Head of caudate nucleus (tissue), 42 donors: ENCODE data around the gene BTBD16.

Experiments
- DNase-seq, 42 donors: peaks; one replicate each; pipeline versions ENCODE4 v3.0.0 to v3.0.0-alpha.2; 2020 to 2021; ENCODE audit warnings: mixed read lengths in 7 of 42
- intact Hi-C: fragments of 100-400 bp; cut with DNase I; formaldehyde crosslinking; loops from one replicate; pipeline ENCODE4 v1.15.0; 2022

The BTBD16 gene

DNA sequence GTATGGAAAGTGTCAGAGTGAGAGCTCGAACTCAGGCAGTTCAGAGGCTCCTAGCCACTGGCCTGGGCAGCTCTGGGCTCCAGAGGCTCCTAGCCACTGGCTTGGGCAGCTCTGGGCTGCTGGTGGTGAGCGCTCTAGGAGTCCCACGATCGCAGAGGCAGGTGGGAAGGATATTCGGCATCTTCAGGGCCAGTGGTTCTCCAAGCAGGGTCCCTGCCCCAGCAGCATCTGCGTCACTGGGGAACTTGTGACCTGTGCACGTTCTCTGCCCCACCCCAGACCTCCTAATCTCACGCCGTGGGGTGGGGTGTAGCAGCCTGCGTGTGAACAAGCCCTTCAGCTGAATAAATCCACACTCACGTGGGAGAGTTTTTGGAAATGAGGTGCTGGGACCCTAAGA is 25.2 kb upstream of the BTBD16 start:
- intact Hi-C loops, result no loop called here
- peak in 1 of 42 donors; percentile 10 for DNase-seq

DNA sequence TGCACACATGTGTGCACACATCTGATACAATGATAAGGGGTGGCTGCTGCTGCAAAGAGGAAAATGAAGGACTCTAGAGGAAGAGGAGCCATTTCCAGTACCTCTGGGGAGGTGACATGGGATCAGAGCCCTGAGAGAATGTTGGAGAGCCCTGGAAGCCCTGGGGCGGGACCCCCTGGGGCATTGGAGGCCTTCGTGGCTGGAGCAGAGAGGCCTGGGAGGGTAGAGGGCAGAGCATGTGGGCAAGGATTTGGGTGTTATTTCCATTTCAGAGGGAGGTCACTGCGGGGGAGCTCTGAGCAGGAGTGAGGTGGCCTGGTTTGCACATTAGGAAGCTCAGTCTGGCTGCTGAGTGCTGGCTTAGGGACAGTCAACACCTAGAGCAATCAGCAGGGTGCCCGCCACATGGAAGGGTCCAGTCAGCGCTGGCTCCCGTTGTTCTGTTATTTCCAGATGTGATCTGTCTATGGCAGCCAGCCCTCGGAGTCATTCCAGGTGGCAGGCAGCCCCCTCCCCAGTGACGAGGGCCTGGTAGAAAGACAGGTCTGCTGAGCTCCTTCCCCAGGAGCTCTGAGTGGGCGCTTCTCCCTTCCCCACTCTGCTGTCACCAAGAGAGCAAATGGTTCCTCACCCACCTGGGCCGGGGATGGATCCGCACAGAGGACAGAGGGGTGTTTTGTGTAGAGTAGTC is 24.1 kb upstream of the BTBD16 start:
- DNase-seq, result peak in 1 of 42 donors; percentile 27
- intact Hi-C loops, result no loop called here

DNA sequence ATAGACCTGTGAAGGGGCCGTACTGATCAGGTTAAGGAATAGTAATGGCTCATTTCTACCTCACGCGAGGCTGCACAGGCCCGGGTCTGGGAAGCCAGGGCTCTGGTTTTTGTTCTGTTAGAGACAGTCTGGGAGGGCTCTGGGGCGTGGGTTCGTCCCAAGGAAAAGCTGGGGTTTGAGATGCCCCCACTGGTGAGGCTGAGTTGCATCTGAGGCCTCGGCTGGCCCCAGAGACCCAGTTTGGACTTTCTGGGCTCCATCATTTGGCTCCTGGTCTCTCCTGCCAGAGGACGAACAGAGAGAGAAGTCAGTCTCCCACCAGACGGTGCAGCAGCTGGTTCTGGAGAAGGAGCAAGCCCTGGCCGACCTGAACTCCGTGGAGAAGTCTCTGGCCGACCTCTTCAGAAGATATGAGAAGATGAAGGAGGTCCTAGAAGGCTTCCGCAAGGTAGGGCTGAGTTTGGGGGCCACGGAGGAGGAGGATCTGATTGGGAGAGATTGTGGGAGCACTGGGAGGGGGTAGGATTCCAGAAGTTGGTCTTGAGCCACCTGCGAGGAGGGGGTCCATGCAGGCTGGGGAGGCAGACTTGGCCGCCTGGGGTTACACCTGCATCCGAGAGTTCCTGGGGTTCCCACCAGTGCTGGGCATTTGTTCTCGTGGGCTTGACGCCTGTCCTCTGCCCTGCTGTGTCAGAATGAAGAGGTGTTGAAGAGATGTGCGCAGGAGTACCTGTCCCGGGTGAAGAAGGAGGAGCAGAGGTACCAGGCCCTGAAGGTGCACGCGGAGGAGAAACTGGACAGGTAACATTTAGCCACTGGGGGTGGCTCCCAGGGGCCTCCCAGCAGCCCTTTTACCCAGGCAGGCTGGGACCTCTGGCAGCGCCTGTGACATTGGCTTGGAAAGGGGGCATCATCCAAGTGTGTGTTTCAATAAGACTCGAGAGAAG is 22.5 kb upstream of the BTBD16 start:
- DNase-seq, result peak in 1 of 42 donors; percentile 24
- intact Hi-C loops, result no loop called here

DNA sequence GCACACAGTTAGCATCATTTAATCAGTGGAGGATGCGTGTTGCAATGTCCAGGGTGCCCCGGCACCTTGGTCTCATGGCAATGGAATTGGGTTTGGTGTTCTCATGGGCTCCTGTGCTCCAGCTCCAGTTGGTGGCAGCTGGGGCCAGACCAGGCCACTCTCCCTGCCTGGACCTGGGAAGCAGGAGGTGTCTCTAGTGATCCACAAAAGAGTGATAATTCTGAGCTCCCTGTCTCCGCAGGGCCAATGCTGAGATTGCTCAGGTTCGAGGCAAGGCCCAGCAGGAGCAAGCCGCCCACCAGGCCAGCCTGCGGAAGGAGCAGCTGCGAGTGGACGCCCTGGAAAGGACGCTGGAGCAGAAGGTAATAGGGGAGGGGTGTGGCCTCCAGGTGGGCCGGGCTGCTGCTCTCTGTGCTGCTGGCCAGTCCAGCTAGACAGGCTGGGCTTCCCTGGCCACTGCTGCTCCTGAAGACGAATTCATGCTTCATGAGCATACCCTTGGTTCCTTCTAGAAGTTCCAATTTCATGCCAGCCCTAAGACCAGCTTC is 21.7 kb upstream of the BTBD16 start:
- peak in 1 of 42 donors; percentile 16 for DNase-seq
- intact Hi-C loops, result no loop called here

DNA sequence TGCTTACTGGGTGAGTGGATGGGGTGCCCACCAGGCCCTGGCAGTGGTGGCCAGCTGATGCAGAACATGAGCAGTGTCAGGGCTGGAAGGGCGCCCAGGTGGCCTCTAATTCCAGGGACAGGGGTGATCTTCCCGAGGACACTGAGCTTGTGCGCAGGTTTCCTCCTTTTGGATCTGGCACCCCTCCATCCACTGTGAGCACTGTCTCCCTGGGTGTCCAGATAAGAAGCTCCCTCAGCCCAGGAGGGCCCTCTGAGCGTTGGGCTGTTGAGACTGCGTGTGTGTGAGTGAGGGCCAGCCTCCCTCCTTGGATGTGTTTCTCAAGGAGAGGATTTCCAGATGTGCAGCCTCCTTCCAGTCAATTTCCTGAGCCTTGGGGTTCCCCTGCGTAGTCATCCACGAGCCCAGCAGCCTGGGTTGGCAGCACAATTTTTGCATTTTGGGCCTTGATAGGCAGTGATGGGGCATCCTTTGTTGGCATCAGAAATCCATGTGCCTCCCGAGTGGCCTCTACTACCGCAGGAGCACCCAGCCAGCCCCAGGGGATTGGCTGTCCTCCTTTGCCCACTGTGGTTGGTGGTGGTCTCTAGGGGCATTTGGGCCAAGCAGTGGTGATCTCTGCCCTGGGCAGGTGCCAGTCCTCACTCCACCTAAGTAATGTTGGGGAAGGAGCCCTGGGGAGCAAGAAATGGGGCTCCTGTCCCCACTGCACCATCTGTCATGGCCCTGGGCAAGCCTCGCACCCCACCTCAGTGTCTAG is 20.9 kb upstream of the BTBD16 start:
- intact Hi-C loops, result no loop called here

DNA sequence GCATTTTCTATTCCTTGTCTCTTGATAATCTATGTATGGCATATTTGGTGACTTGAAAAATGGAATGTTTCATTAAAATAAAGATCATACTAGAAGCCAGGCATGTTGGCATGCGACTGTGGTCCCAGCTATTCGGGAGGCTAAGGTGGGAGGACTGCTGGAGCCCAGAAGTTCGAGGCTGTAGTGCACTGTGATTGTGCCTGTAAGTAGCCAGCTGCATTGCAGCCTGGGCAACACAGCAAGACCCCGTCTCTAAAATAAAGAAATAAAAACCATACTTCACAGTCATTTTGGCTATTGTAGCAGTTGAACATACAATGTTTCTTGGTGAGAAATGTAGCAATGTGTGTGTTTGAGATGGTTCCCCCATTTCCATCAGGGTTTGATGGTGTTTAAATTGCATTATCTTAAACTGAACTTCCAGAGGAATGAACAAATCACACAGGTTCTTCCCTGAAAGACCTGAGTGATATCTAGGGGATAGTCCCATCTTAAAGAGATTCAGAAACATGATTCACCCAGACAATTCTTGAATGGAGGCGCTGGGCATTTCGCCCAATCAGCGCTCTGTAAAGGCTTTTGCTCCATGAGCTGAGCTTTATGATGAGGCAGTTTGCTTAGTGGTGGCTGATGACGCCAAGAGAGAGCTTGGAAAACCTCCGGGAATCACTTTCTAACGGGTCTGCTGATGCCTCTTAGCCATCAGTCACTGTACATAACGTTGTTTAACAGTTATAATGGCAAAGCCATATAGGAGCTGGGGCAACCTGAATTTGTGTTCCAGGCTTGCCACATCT is 19.4 kb upstream of the BTBD16 start:
- DNase-seq, result peak in 1 of 42 donors; percentile 28
- intact Hi-C loops, result no loop called here

More for the DNA sequence above, 20.9 kb upstream of the BTBD16 start:
- peak in 1 of 42 donors; percentile 14 for DNase-seq

DNA sequence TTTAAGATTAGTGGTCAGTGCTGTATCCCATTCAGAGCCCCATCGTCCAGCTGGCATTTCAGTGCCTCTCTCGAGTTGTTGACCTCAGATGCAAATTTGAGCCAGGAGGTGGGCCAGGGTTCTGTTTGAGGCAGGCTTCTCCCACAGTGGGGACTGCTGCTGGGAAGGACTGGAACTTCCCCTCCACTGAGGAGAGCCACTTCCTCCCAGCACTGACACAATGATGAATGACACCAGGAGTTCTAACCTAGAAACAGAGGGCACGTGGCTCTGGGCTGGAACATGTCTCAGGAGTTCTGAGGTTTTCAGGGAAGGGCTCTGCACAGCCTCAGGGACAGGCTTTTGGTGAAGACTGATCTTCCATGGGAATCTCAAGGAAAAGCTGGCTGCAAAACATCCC is 18.3 kb upstream of the BTBD16 start:
- intact Hi-C loops, result no loop called here
- peak in 2 of 42 donors; percentile 3 for DNase-seq

DNA sequence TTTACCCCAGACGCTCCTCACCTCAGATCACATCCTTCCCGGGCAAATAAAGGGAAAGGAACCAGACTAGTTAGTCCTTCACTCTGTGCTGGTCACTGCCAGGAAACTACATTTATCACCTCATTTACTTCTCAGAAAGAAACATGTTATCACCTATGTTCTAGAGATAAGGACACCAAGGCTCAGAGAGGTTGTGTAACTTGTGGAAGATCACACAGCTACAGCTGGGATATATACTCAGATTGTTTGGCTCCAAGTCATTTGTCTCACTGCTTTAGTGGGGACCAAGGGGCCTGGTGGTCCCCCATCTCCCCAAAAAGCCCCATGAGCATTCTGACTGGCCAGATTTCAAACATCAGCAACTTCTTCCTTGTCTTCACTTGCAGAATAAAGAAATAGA is 17.5 kb upstream of the BTBD16 start:
- intact Hi-C loops, result no loop called here

DNA sequence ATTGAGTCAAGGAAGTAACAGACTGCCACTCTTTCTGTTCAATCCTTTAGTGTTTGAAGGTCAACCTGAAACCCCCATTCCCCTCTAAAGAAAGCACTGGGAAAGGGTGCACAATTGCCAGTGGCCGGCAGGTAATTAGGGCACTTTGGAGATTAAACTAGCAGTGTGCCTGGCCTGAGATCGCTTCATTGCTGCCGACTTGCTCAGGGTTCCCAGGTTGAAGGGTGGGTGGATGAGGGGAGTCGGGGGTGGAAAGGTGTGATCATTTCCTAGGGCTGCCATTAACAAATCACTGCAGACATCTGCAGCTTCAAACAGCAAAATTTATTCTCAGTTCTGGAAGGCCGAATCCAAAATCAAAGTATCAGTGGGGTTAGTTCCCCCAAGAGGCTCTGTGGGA is 16.3 kb upstream of the BTBD16 start:
- peak in 33 of 42 donors; percentile 10 to 80 (median 51) for DNase-seq
- intact Hi-C loops, result no loop called here

More for the DNA sequence above, 17.5 kb upstream of the BTBD16 start:
- no peak for DNase-seq

DNA sequence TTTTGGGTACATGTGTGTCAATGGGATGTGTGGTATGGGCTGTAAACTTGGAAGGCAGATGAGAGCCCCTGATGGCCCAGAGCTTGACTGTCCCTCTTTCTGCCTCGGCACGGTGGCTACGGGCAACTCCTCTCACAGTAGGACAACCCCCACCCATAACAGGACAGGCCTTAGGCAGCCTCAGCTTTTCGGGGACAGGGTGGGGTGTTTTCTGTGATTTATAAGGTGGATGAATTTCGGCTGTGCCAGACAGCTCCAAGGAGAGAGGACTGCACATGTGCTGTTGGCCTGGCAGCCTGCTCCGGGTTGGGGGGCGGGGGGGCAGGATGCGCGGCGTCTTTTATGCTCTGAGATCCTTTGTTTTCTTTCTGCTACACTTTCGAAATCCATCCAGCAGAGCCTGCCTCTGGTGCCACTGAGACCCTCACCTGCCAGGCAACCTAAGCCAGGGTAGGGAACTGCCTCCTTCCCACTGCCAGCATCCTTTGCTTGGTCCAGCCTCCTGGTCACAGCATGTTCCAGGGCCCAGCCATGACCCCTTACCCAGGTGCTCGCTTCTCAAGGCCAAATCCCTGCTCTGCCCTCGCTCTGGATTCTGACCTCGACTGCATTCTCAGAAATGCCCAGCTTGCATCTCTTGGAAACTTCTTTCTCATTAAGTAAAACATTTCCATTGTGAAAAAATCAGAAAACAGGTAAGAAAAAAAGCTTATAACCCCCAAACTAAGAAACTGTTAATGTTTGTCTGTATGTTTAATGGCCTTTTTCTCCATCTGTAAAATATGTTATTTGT is 15.4 kb upstream of the BTBD16 start:
- intact Hi-C loops, result no loop called here

DNA sequence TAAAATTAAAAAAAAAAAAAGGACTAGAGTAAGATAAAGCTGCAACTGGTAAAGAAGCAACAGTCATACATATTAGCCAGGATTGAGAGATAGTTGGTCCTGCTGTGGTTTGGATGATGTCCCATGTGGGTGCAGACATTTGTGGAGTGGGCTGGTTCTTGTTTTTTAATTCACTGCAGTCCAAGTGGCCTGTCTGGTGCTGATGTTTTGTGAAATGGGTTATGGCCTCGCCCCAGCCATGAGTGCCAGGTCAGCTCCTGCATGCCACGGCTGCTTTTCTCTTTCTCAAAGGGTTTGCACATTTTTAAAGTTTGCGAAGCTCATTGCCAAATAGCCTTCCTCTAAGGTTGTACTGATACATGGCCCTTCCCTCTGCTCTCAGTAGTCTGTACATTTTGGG is 14.1 kb upstream of the BTBD16 start:
- no peak for DNase-seq
- intact Hi-C loops, result no loop called here

More for the DNA sequence above, 15.4 kb upstream of the BTBD16 start:
- peak in 1 of 42 donors; percentile 2 for DNase-seq

DNA sequence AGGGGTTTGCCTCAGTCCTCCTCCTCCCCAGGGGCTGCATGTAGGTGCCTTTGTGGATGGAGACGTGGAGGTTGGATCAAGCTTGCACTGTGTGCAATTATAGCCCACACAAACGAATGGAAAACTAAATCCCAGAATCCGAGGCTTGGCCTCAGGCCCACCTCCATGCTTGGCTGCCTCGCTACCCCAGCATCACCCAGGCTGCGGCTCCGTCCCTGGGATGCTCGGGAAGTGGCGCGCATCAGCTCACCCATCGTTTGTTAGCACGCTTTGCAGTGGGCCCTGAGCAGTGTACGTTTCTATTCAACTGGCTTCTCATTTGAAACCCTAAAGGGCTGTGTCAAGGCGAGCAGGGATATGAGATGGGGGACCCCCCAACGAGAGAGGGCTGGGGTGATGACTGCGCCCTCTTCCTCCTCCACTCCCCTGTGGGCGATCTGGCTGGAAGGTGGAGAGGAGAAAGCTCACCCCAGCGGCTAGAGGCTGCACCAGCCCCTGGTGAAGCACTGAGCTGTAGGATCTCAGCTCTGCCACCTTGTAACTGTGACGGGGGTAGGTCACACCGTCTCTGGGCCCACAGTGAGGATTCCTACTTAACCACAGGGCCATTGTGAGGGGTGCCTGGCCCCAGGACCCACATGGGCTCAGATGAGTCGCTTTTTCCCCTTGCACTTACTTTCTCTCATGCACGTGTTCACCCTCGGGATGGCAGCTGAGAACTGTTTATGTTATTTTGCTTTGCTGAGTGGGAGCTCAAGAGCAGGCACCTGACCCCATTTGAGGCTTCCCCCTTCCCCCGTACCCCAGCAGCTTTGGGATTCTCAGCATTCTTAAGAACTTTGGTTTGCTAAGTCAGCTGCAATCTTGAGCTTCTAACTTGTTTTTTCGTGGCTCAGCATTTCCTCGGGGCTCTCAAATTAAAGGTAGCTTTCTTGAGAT is 12.7 kb upstream of the BTBD16 start:
- intact Hi-C loops, result no loop called here
- DNase-seq, result peak in 1 of 42 donors; percentile 3

DNA sequence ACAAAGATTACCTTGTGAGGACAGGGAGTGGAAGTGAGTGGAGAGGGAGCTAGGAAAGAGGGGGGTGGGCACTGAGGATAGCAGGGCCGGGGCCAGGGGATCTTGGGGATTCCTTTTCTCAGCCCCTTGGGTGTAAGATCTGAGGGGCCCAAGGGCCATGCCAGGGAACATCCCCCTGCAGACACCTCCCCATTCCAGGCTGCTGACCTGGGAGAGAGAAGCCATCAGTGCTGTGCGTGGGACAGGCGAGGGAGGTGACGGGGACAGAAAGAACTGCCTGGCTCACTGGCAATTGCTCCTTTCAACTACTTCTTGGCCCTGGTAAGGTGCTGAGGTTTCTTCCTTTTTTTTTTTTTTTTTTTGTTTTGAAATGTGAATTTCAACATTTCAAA is 12.0 kb upstream of the BTBD16 start:
- intact Hi-C loops, result no loop called here

DNA sequence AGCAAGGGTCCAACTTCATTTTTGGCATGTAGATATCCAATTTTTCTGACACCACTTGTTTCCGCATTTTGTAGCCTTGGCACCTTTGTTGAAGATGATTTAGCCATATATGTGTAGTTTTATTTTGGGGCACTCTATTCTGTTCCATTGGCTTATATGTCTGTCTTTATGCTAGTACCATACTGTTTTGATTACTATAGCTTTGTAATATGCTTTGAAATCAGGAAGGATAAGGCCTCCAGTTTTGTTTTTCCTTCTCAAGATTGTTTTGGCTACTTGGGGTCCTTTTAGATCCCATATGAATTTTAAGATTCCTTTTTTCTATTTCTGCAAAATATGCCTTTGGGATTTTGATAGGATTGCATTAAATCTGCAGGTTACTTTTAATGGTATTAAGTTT is 9.5 kb upstream of the BTBD16 start:
- no peak for DNase-seq
- intact Hi-C loops, result no loop called here

More for the DNA sequence above, 12.0 kb upstream of the BTBD16 start:
- peak in 2 of 42 donors; percentile 3 to 41 for DNase-seq

DNA sequence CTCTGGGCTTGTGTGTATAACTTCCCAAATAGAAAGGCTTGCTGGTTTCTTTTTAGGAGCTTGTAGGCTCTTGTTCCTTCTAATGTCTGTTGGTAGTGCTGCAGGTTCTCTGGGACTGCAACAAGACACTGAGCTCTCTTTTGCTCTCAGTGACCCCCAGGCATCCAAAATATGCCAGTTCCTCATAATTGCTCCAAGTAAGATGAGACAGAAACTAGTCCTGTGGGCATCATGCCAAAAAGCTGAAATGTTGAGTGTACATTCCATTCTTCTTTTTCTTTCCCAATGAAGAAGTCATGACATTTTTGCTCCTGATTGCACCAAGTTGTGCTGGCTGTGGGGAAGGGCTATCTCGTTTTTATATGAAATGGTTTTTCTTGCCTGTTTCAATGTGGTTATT is 7.1 kb upstream of the BTBD16 start:
- DNase-seq, result peak in 1 of 42 donors; percentile 1
- intact Hi-C loops, result no loop called here

DNA sequence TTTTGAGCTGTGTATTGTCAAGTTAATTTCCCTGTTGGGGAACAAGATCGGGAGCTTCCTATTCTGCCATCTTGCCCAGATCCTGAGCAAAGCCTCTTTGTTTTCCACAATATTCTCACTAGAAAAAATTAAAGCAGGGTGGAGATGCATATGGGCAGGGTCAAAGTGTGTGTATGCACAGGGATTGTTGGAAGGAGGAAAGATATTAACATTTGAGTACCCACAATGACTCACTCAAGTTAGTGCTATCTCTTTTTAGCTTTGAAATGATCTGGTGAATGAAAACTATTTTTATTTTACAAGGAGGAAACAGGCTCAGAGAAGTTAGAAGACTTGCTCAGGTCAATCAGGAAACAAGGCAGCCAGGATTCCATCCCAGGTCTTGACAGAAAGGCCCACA is 6.7 kb upstream of the BTBD16 start:
- DNase-seq, result peak in 1 of 42 donors; percentile 0
- intact Hi-C loops, result no loop called here
